GM21381 (cell line): ENCODE data around the gene SLMAP.

Source experiments
- ATAC-seq: cut with Tn5 transposase; IDR thresholded peaks from one replicate; pipeline ENCODE4 v1.9.1; 2021; ENCODE audit warnings: mild to moderate bottlenecking, moderate library complexity; ENCODE audit not compliant: unreplicated experiment

The SLMAP gene

GRCh38 chr3:57752307-57752706, 3.8 kb upstream of the SLMAP start:
- ATAC-seq, result no peak

GRCh38 chr3:57753016-57753415, 3.1 kb upstream of the SLMAP start:
- ATAC-seq, result no peak

GRCh38 chr3:57755368-57755675, 787 bp upstream of the SLMAP start:
- ATAC-seq, result no peak

- peak; percentile 30 for ATAC-seq
Measured at GRCh38 chr3:57756528-57757401, 656 bp downstream of the SLMAP start.

- no peak for ATAC-seq
Measured at GRCh38 chr3:57757642-57758297, 1.7 kb downstream of the SLMAP start.

- ATAC-seq, result no peak
Measured at GRCh38 chr3:57758686-57759085, 2.6 kb downstream of the SLMAP start.

- no peak for ATAC-seq
Measured at GRCh38 chr3:57764794-57765193, 8.7 kb downstream of the SLMAP start.

GRCh38 chr3:57768595-57768994, 12.5 kb downstream of the SLMAP start:
- no peak for ATAC-seq

- ATAC-seq, result no peak
Measured at GRCh38 chr3:57770009-57770827, 14.1 kb downstream of the SLMAP start.

GRCh38 chr3:57772251-57772650, 16.1 kb downstream of the SLMAP start:
- ATAC-seq, result no peak

GRCh38 chr3:57777774-57778173, 21.7 kb downstream of the SLMAP start:
- ATAC-seq, result no peak

- ATAC-seq, result no peak
Measured at GRCh38 chr3:57778494-57778893, 22.4 kb downstream of the SLMAP start.

GRCh38 chr3:57779666-57780065, 23.6 kb downstream of the SLMAP start:
- no peak for ATAC-seq

- ATAC-seq, result no peak
Measured at GRCh38 chr3:57783186-57784088, 27.3 kb downstream of the SLMAP start.

GRCh38 chr3:57784089-57784735, 28.1 kb downstream of the SLMAP start:
- no peak for ATAC-seq

- ATAC-seq, result no peak
Measured at GRCh38 chr3:57785446-57785845, 29.3 kb downstream of the SLMAP start.

GRCh38 chr3:57787867-57788623, 31.9 kb downstream of the SLMAP start:
- ATAC-seq, result peak; percentile 96

- no peak for ATAC-seq
Measured at GRCh38 chr3:57788624-57789018, 32.5 kb downstream of the SLMAP start.

- ATAC-seq, result no peak
Measured at GRCh38 chr3:57791245-57791644, 35.1 kb downstream of the SLMAP start.
